CD14-positive monocyte (primary cell): ENCODE results near the gene THBS3. TPM values are rescaled to one million over a fixed set of nuclear protein-coding genes. Genes with fewer than 3 reads are reported as not detected.
"Not testable (repeated sequence)": the region's sequence is repeated elsewhere in the genome, so short reads cannot be mapped to it uniquely, and the experiment has no call there.

Experiments
- DNase-seq, 3 donors: peaks; one replicate each; pipeline ENCODE4 v3.0.0-alpha.2; 2011 to 2022
- H2AFZ ChIP-seq: 2 replicates; pipeline ENCODE4 v1.6.0; 2012; ENCODE audit warnings: mild to moderate bottlenecking, low read depth, low read length, inconsistent platforms; ENCODE audit not compliant: insufficient read depth, poor library complexity, severe bottlenecking
- H3K27ac ChIP-seq, 2 donors: 1 replicate in 1 of 2; 2 replicates in 1 of 2; pipeline ENCODE4 v1.5.1; 2012 to 2013; ENCODE audit warnings: low read length in 2 of 2, control low read depth in 1 of 2, inconsistent platforms in 1 of 2, low read depth in 1 of 2, mild to moderate bottlenecking in 1 of 2
- H3K27me3 ChIP-seq, 2 donors: one replicate each; pipeline versions ENCODE4 v1.6.0 to v1.6.1; 2011 to 2013; ENCODE audit warnings: low read length in 2 of 2; ENCODE audit not compliant: control insufficient read depth in 2 of 2, insufficient read depth in 2 of 2
- H3K36me3 ChIP-seq, 2 donors: replicated peaks in 1 of 2; 1 replicate in 1 of 2; 2 replicates in 1 of 2; pipeline versions ENCODE4 v1.5.1 to v1.6.1; 2012 to 2013; ENCODE audit warnings: low read length in 2 of 2, control low read depth in 1 of 2, inconsistent platforms in 1 of 2, mild to moderate bottlenecking in 1 of 2; ENCODE audit not compliant: insufficient read depth in 2 of 2, control insufficient read depth in 1 of 2
- H3K4me1 ChIP-seq, 2 donors: 1 replicate in 1 of 2; 2 replicates in 1 of 2; pipeline versions ENCODE4 v1.5.1 to v1.6.1; 2012 to 2013; ENCODE audit warnings: low read length in 2 of 2, control low read depth in 1 of 2, inconsistent platforms in 1 of 2, mild to moderate bottlenecking in 1 of 2, moderate library complexity in 1 of 2; ENCODE audit not compliant: insufficient read depth in 2 of 2, control insufficient read depth in 1 of 2
- H3K4me2 ChIP-seq: replicated peaks from 2 replicates; pipeline ENCODE3; 2012; ENCODE audit warnings: low read length, moderate library complexity, mild to moderate bottlenecking; ENCODE audit not compliant: poor library complexity, severe bottlenecking; ENCODE audit errors: extremely low read depth
- H3K4me3 ChIP-seq, 3 experiments: fragments of 200-600 bp in 1 of 3; sonication (generic) in 1 of 3; replicated peaks in 1 of 3; 1 replicate in 2 of 3; 2 replicates in 1 of 3; pipeline ENCODE4 v1.5.1; 2011 to 2013; ENCODE audit warnings: low read length in 3 of 3, mild to moderate bottlenecking in 3 of 3, control low read depth in 2 of 3, low read depth in 2 of 3, inconsistent platforms in 1 of 3, moderate library complexity in 1 of 3
- H3K79me2 ChIP-seq: 2 replicates; pipeline ENCODE4 v1.6.0; 2012; ENCODE audit warnings: mild to moderate bottlenecking, control low read depth, inconsistent platforms, low read length, moderate library complexity; ENCODE audit not compliant: insufficient read depth
- H3K9ac ChIP-seq: 2 replicates; pipeline ENCODE4 v1.6.0; 2017; ENCODE audit warnings: low read length, mild to moderate bottlenecking; ENCODE audit not compliant: insufficient read depth, poor library complexity, severe bottlenecking
- H3K9me3 ChIP-seq, 2 donors: replicated peaks in 1 of 2; 1 replicate in 1 of 2; 2 replicates in 1 of 2; pipeline versions ENCODE4 v1.5.1 to v1.6.1; 2012 to 2013; ENCODE audit warnings: low read length in 2 of 2, control low read depth in 1 of 2; ENCODE audit not compliant: control insufficient read depth in 1 of 2, insufficient read depth in 1 of 2
- H4K20me1 ChIP-seq: 2 replicates; pipeline ENCODE4 v1.6.0; 2012; ENCODE audit warnings: mild to moderate bottlenecking, low read length, control low read depth, moderate library complexity; ENCODE audit not compliant: insufficient read depth
- H3K27ac Mint-ChIP-seq, 7 donors: one replicate each; pipeline ENCODE4 v1.8.0; 2020; ENCODE audit warnings: mild to moderate bottlenecking in 7 of 7, mixed read lengths in 7 of 7, moderate library complexity in 6 of 7, inconsistent platforms in 2 of 7
- H3K27me3 Mint-ChIP-seq, 3 donors: one replicate each; pipeline ENCODE4 v1.8.0; 2021 to 2022; ENCODE audit warnings: low read depth in 3 of 3, mild to moderate bottlenecking in 3 of 3, mixed read lengths in 3 of 3, moderate library complexity in 3 of 3, inconsistent platforms in 1 of 3
- H3K36me3 Mint-ChIP-seq, 2 donors: one replicate each; pipeline ENCODE4 v1.8.0; 2020; ENCODE audit warnings: mixed read lengths in 2 of 2, inconsistent platforms in 1 of 2, mild to moderate bottlenecking in 1 of 2
- H3K4me1 Mint-ChIP-seq: one replicate; pipeline ENCODE4 v1.8.0; 2020; ENCODE audit warnings: mild to moderate bottlenecking, mixed read lengths
- H3K4me3 Mint-ChIP-seq, 2 donors: one replicate each; pipeline ENCODE4 v1.8.0; 2020; ENCODE audit warnings: mild to moderate bottlenecking in 2 of 2, mixed read lengths in 2 of 2, moderate library complexity in 1 of 2
- H3K9me3 Mint-ChIP-seq, 7 donors: one replicate each; pipeline ENCODE4 v1.8.0; 2020 to 2022; ENCODE audit warnings: mixed read lengths in 7 of 7, mild to moderate bottlenecking in 6 of 7, moderate library complexity in 6 of 7, inconsistent platforms in 2 of 7
- WGBS: methylation state at CpG from one replicate; pipeline ENCODE4 v1.1.5; 2013; ENCODE audit warnings: missing lambda C conversion rate; ENCODE audit not compliant: insufficient coverage; 5-methylcytosine and 5-hydroxymethylcytosine counted together
- intact Hi-C, 2 donors: fragments of 100-400 bp; cut with micrococcal nuclease; formaldehyde crosslinking; loops; one replicate each; pipeline versions ENCODE4 v1.15.0 to v1.15.1; 2023
- polyA plus RNA-seq, 3 donors: library from polyadenylated mRNA; depleted of rRNA in 1 of 3; unstranded in 2 of 3; stranded (reverse) in 1 of 3; fragments of 300-500 nt in 2 of 3; fragments of >200 nt in 1 of 3; fragmentation: Illumina TruSeq in 2 of 3; gene quantifications; 1 replicate in 2 of 3; 2 replicates in 1 of 3; pipeline ENCODE4 v1.2.3, GENCODE V29; 2012 to 2021
- TF ChIP-seq, protein P1 (sequence below): fragments of 200-600 bp; IDR thresholded peaks from one replicate; pipeline ENCODE4 v1.8.0; 2022; ENCODE audit warnings: antibody characterized with exemption, mild to moderate bottlenecking

The THBS3 gene
- polyA plus RNA-seq, 3 donors, result 3.2 to 50.7 (median 5.3) TPM

DNA sequence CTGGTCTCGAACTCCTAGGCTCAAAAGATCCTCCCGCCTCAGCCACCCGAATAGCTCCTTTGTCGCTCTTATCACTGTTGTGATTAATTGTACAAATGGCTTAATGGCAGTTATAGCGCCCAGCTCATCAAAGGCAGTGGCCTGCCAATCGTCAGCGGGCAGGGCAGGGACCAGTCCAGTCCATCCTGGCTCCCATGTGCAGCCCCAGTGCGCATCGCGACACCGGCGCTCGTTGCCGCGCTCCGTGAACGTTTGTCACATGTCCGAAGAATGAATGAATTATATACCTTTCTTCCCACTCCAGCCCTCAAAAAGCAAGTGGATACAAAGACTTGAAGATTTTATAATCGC, 19.2 kb upstream of the THBS3 start:
- WGBS, result 0% methylated on average over 15 of the region's 19 CpGs
- H2AFZ ChIP-seq, result peak overlapping the region; percentile 80
- no peaks in the 10 kb centered on the region for H4K20me1 ChIP-seq
- Mint-ChIP-seq H3K9me3 (no peaks in the 10 kb centered on the region), H3K4me1 (peaks cover 50% of the 10 kb centered on the region), H3K27ac (peak overlapping the region; percentile 89 to 95 (median 93)), H3K4me3 (peak overlapping the region; percentile 80 to 89), H3K27me3 (peaks cover 2 to 10% (median 2%) of the 10 kb centered on the region in 3 donors), H3K36me3 (no peaks in the 10 kb centered on the region)
- peaks cover 60 to 63% of the 10 kb centered on the region in 2 donors for H3K4me1 ChIP-seq
- peak overlapping the region; percentile 58 to 80 for H3K27ac ChIP-seq
- no peaks in the 10 kb centered on the region for H3K27me3 ChIP-seq
- H3K4me3 ChIP-seq, result peak overlapping the region; percentile 62 to 87 (median 68)
- H3K9ac ChIP-seq, result peak overlapping the region; percentile 43
- intact Hi-C loops, result loop anchor here (1.0 to 2.0 kb wide), 2 partner anchors 20 kb away; partner anchors contain the start of gene THBS3 (in 2 of the 2)
- no peaks in the 10 kb centered on the region for H3K36me3 ChIP-seq
- H3K9me3 ChIP-seq, result no peaks in the 10 kb centered on the region
- DNase-seq, result peak in 2 of 3 donors; percentile 31 to 41
- TF ChIP-seq, protein P1, sequence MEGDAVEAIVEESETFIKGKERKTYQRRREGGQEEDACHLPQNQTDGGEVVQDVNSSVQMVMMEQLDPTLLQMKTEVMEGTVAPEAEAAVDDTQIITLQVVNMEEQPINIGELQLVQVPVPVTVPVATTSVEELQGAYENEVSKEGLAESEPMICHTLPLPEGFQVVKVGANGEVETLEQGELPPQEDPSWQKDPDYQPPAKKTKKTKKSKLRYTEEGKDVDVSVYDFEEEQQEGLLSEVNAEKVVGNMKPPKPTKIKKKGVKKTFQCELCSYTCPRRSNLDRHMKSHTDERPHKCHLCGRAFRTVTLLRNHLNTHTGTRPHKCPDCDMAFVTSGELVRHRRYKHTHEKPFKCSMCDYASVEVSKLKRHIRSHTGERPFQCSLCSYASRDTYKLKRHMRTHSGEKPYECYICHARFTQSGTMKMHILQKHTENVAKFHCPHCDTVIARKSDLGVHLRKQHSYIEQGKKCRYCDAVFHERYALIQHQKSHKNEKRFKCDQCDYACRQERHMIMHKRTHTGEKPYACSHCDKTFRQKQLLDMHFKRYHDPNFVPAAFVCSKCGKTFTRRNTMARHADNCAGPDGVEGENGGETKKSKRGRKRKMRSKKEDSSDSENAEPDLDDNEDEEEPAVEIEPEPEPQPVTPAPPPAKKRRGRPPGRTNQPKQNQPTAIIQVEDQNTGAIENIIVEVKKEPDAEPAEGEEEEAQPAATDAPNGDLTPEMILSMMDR, result peak; percentile 56
- peaks cover 18% of the 10 kb centered on the region for H3K79me2 ChIP-seq
- peak overlapping the region; percentile 98 for H3K4me2 ChIP-seq

DNA sequence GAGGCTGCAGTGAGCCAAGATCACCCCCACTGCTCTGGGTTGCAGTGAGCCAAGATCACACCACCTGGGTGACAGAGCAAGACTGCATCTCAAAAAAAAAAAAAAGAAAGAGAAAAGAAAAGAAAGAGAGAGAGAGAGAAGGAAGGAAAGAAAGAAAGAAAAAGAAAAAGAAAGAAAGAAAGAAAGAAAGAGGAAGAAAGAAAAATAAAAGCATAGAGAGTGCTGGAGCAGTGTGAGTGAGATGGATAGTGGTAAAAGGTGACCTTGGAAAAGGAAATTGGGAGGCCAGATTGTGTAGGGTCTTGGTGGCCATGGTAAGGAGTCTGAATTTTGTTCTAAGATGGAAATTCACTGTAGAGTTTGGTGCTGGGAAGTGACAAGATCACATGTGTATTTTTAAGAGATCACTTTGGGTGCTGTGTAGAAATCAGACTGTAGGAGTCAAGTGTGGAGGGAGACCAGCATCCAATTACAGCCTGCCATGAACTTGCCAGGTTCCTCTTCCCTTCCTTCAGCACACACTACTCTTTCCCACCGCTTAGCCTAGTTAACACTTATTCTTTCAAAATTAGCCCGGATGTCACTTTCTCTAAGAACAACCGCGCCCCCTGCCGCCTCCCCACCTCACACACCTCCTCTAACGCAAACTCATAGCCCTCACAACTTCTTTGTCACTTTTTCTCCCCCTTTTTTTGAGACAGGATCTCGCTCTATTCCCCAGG, 18.7 kb upstream of the THBS3 start:
- Histone ChIP-seq H4K20me1 (no peaks in the 10 kb centered on the region), H3K27ac (peak overlapping the region; percentile 58 to 80), H2AFZ (peak overlapping the region; percentile 80), H3K9ac (peak overlapping the region; percentile 43), H3K4me2 (peak overlapping the region; percentile 98), H3K27me3 (no peaks in the 10 kb centered on the region), H3K4me1 (peaks cover 64 to 68% of the 10 kb centered on the region in 2 donors), H3K4me3 (peak overlapping the region; percentile 62 to 87 (median 68)), H3K9me3 (no peaks in the 10 kb centered on the region), H3K36me3 (no peaks in the 10 kb centered on the region), H3K79me2 (peaks cover 18% of the 10 kb centered on the region)
- H3K36me3 Mint-ChIP-seq, result no peaks in the 10 kb centered on the region
- 0% methylated on average over 6 of the region's 7 CpGs for WGBS
- H3K9me3 Mint-ChIP-seq, result no peaks in the 10 kb centered on the region
- DNase-seq, result peak; percentile 81 to 89 (median 85)
- TF ChIP-seq, protein P1, result peak; percentile 78
- H3K4me1 Mint-ChIP-seq, result peaks cover 53% of the 10 kb centered on the region
- intact Hi-C loops, result loop anchor here (1.0 to 2.0 kb wide), 2 partner anchors 19 to 20 kb away; partner anchors contain the start of gene THBS3 (in 2 of the 2)
- peaks cover 2 to 10% (median 2%) of the 10 kb centered on the region in 3 donors for H3K27me3 Mint-ChIP-seq
- H3K27ac Mint-ChIP-seq, result peak overlapping the region; percentile 89 to 95 (median 93)
- peak overlapping the region; percentile 80 to 89 for H3K4me3 Mint-ChIP-seq

DNA sequence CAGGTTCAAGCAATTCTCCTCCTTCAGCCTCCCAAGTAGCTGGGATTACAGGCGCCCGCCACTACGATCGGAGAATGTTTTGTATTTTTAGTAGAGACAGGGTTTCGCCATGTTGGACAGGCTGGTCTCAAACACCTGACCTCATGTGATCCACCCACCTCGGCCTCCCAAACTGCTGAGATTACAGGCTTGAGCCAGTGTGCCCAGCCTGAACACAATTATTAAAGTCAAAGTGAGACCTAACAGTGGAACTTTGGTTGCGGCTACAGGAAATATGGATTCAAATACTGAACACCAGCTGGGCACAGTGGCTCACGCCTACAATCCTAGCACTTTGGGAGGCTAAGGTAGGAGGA, 17.7 kb upstream of the THBS3 start:
- H3K9me3 ChIP-seq, H3K27me3 ChIP-seq, intact Hi-C loops, H4K20me1 ChIP-seq, H2AFZ ChIP-seq, H3K27ac ChIP-seq, H3K36me3 Mint-ChIP-seq, H3K9ac ChIP-seq, H3K9me3 Mint-ChIP-seq, H3K4me2 ChIP-seq, H3K4me3 ChIP-seq, H3K36me3 ChIP-seq, DNase-seq: not testable (repeated sequence)
- peaks cover 74 to 78% of the 10 kb centered on the region in 2 donors for H3K4me1 ChIP-seq
- peak overlapping the region in 6 of 7 donors; percentile 33 to 95 (median 90) for H3K27ac Mint-ChIP-seq
- H3K4me1 Mint-ChIP-seq, result peaks cover 58% of the 10 kb centered on the region
- H3K27me3 Mint-ChIP-seq, result peaks cover 0 to 10% (median 2%) of the 10 kb centered on the region in 3 donors
- WGBS, result 100% methylated on average over 4 of the region's 8 CpGs
- H3K4me3 Mint-ChIP-seq, result peak overlapping the region in 1 of 2 donors; percentile 39
- peaks cover 18% of the 10 kb centered on the region for H3K79me2 ChIP-seq
